KMS-11 (cell line): Measurements from ENCODE around the gene SLC22A25.

Source experiments
- H2AFZ ChIP-seq: fragments of 200-600 bp; sonication (generic); 2 replicates; pipeline ENCODE4 v1.6.1; 2016; ENCODE audit warnings: antibody characterized with exemption, mixed run types, low read depth
- H3K27ac ChIP-seq: fragments of 200-600 bp; sonication (generic); 2 replicates; pipeline ENCODE4 v1.6.1; 2016; ENCODE audit warnings: mild to moderate bottlenecking, mixed run types
- H3K27me3 ChIP-seq: fragments of 200-600 bp; sonication (generic); 2 replicates; pipeline ENCODE4 v1.6.1; 2017; ENCODE audit warnings: mild to moderate bottlenecking, low read depth, mixed run types, moderate library complexity; ENCODE audit not compliant: insufficient read depth
- H3K36me3 ChIP-seq: fragments of 200-600 bp; sonication (generic); 2 replicates; pipeline ENCODE4 v1.6.1; 2017; ENCODE audit warnings: mild to moderate bottlenecking, mixed run types; ENCODE audit not compliant: insufficient read depth
- H3K4me1 ChIP-seq: fragments of 200-600 bp; sonication (generic); 2 replicates; pipeline ENCODE4 v1.6.1; 2016; ENCODE audit warnings: mild to moderate bottlenecking, low read depth, mixed run types; ENCODE audit not compliant: poor library complexity, severe bottlenecking
- H3K4me2 ChIP-seq: fragments of 200-600 bp; sonication (generic); 2 replicates; pipeline ENCODE4 v1.7.0; 2016; ENCODE audit warnings: mild to moderate bottlenecking, mixed run types
- H3K4me3 ChIP-seq: fragments of 200-600 bp; sonication (generic); IDR thresholded peaks from 2 replicates; pipeline ENCODE4 v1.6.1; 2017; ENCODE audit warnings: low read depth, low read length, mixed read lengths; ENCODE audit not compliant: insufficient read depth
- H3K79me2 ChIP-seq: fragments of 200-600 bp; sonication (generic); 2 replicates; pipeline ENCODE4 v1.6.1; 2016; ENCODE audit warnings: low read depth, mixed run types; ENCODE audit not compliant: insufficient read depth
- H3K9ac ChIP-seq: fragments of 200-600 bp; sonication (generic); 2 replicates; pipeline ENCODE4 v1.6.1; 2016; ENCODE audit warnings: mild to moderate bottlenecking, mixed run types
- H4K20me1 ChIP-seq: fragments of 200-600 bp; sonication (generic); 2 replicates; pipeline ENCODE4 v1.6.1; 2016; ENCODE audit warnings: mild to moderate bottlenecking, mixed run types; ENCODE audit not compliant: insufficient read depth
- TF ChIP-seq, protein P1 (sequence below): fragments of 200-600 bp; sonication (generic); conservative IDR thresholded peaks from 2 replicates; pipeline ENCODE4 v1.6.1; 2017; ENCODE audit warnings: low read depth, mild to moderate bottlenecking, antibody characterized with exemption, low read length, moderate library complexity, mixed read lengths

SLC22A25 gene

DNA sequence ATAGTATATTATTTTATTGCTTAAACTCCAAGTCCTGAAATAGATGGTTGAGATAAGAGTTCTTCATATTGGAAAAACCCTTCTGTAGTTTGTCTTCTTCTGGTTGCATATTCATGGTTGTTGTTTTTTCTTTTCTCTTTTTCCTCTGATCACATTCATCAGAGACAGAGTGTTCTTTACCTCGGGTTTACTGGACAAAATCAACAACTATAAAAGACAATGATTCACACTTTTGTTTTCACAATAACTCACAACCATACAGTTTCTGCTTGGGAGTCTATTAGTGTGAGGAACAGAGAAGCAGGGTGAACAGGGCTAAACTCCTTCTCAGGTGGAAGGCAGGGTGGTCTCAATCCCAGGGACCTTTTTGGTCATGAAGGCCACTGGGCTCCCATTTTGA lies 2.6 kb upstream of the SLC22A25 start:
- Histone ChIP-seq H3K36me3 (no peaks in the 10 kb centered on the region), H3K79me2 (no peaks in the 10 kb centered on the region), H2AFZ (no peak overlapping the region), H3K4me2 (no peak overlapping the region), H3K4me1 (peaks cover 4% of the 10 kb centered on the region), H3K27me3 (no peaks in the 10 kb centered on the region), H3K4me3 (no peak overlapping the region), H3K9ac (no peak overlapping the region), H3K27ac (no peak overlapping the region), H4K20me1 (no peaks in the 10 kb centered on the region)
- TF ChIP-seq, protein P1, sequence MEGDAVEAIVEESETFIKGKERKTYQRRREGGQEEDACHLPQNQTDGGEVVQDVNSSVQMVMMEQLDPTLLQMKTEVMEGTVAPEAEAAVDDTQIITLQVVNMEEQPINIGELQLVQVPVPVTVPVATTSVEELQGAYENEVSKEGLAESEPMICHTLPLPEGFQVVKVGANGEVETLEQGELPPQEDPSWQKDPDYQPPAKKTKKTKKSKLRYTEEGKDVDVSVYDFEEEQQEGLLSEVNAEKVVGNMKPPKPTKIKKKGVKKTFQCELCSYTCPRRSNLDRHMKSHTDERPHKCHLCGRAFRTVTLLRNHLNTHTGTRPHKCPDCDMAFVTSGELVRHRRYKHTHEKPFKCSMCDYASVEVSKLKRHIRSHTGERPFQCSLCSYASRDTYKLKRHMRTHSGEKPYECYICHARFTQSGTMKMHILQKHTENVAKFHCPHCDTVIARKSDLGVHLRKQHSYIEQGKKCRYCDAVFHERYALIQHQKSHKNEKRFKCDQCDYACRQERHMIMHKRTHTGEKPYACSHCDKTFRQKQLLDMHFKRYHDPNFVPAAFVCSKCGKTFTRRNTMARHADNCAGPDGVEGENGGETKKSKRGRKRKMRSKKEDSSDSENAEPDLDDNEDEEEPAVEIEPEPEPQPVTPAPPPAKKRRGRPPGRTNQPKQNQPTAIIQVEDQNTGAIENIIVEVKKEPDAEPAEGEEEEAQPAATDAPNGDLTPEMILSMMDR, result no peak

DNA sequence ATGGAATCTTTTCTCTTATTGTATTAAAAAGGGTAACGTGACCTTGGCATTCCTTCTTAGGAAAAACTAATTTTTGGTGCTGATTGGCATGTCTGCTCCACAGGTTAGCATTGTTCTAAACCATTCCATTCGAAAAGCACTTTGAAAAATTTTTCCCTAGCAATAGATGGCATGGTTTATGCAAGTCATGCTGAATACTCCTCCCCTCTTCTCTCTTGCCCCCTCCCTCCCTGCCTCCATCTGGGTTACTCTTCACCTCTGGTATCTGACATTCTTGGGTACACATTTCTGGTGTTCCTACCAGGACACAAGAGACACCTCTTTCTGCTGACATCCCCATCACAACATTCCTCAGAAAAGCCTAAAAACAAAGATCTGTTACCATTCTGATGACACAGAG lies 1.5 kb upstream of the SLC22A25 start:
- TF ChIP-seq, protein P1, result no peak
- no peaks in the 10 kb centered on the region for H3K36me3 ChIP-seq
- H3K79me2 ChIP-seq, result no peaks in the 10 kb centered on the region
- H3K4me1 ChIP-seq, result peaks cover 4% of the 10 kb centered on the region
- no peak overlapping the region for H3K9ac ChIP-seq
- no peaks in the 10 kb centered on the region for H4K20me1 ChIP-seq
- no peak overlapping the region for H3K4me3 ChIP-seq
- no peak overlapping the region for H2AFZ ChIP-seq
- H3K4me2 ChIP-seq, result no peak overlapping the region
- H3K27ac ChIP-seq, result no peak overlapping the region
- H3K27me3 ChIP-seq, result no peaks in the 10 kb centered on the region

DNA sequence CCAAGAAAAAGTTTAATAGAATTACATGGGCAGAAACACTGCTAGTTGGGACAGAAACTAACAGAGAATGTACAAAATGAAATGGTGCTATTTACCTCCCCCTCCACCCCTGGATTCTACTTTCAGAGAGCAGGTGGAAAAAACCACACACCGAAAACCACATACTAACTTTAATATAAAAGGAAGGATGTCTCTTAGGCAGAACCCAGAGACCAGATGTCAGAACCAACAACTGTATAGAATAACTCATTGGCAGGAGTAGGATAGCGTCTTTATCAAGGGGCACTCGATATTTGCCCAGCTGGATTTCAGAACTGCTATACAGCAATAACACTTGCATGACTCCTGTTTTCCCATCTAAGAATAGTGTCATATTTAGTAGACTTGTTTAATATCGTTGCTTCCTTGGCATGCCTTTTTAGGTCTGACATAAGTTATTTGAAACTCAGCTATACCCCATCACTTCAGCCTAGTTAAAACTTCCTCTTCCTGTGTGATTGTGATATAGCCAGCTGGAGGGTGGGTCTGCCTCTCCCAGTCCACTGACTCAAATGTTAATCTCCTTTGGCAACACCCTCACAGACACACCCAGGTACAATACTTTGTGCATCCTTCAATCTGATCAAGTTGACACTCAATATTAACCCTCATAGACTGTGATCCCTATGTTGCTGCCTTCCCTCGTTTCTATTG lies 1.2 kb downstream of the SLC22A25 start:
- Histone ChIP-seq H2AFZ (no peak overlapping the region), H3K36me3 (no peaks in the 10 kb centered on the region), H3K27ac (no peak overlapping the region), H3K27me3 (no peaks in the 10 kb centered on the region), H3K4me3 (no peak overlapping the region), H3K79me2 (no peaks in the 10 kb centered on the region), H4K20me1 (no peaks in the 10 kb centered on the region), H3K9ac (no peak overlapping the region), H3K4me1 (peaks cover 4% of the 10 kb centered on the region), H3K4me2 (no peak overlapping the region)
- TF ChIP-seq, protein P1, result no peak

DNA sequence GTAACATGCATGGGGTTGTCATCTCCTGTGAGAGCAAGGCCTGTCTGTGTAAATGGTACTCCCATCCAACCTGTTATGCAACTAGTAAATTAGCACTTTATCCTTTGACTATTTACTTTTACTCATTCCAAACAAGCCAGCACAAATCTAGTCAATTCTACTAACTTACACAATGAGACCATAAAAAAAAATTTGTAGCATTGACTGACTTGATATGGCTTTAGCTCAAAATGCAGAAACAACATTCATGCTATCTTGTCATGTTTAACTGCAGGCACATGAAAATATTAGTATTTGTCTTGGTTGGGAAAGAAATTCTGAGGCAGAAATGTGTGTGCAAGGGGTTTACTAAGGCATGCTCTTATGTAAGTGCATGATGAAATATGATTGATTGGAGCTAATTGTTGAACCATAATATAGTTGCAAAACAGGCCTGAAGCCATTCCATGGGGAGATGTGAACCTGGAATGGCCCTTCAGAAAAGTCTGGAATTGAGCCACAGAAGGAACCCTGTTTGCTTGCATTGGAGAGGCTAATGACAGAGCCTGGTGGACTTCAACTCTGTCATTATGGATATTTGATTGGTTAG lies 2.5 kb downstream of the SLC22A25 start:
- H3K79me2 ChIP-seq, result no peaks in the 10 kb centered on the region
- H2AFZ ChIP-seq, result no peak overlapping the region
- no peaks in the 10 kb centered on the region for H3K27me3 ChIP-seq
- H3K4me2 ChIP-seq, result no peak overlapping the region
- no peak overlapping the region for H3K4me3 ChIP-seq
- no peaks in the 10 kb centered on the region for H4K20me1 ChIP-seq
- TF ChIP-seq, protein P1, result no peak
- no peak overlapping the region for H3K9ac ChIP-seq
- no peak overlapping the region for H3K27ac ChIP-seq
- no peaks in the 10 kb centered on the region for H3K36me3 ChIP-seq
- H3K4me1 ChIP-seq, result peaks cover 4% of the 10 kb centered on the region
